Dendritic cell treated with granulocyte-macrophage colony-stimulating factor and Interleukin-4, amounts not matched to agents 40 ng/mL and 50 ng/mL, for 4 days (primary cell): Measurements from ENCODE around the gene VPS39.

ENCODE experiments used
- H3K27ac Mint-ChIP-seq: one replicate; pipeline ENCODE4 v1.8.0; 2022; ENCODE audit warnings: mild to moderate bottlenecking, mixed read lengths
- H3K27me3 Mint-ChIP-seq: one replicate; pipeline ENCODE4 v1.8.0; 2022; ENCODE audit warnings: mild to moderate bottlenecking, mixed read lengths
- H3K36me3 Mint-ChIP-seq: one replicate; pipeline ENCODE4 v1.8.0; 2022; ENCODE audit warnings: low read depth, mixed read lengths
- H3K4me1 Mint-ChIP-seq: one replicate; pipeline ENCODE4 v1.8.0; 2022; ENCODE audit warnings: low read depth, mixed read lengths
- H3K4me3 Mint-ChIP-seq: one replicate; pipeline ENCODE4 v1.8.0; 2022; ENCODE audit warnings: mild to moderate bottlenecking, moderate library complexity, mixed read lengths
- H3K9me3 Mint-ChIP-seq: one replicate; pipeline ENCODE4 v1.8.0; 2022; ENCODE audit warnings: mixed read lengths
- intact Hi-C: fragments of 100-400 bp; cut with micrococcal nuclease; formaldehyde crosslinking; loops from one replicate; pipeline ENCODE4 v1.15.0; 2022

VPS39 gene

GRCh38 chr15:42141795-42142667 is 66.1 kb downstream of the VPS39 start:
- H3K4me1 Mint-ChIP-seq: peaks cover 11% of the 10 kb centered on the region
- H3K9me3 Mint-ChIP-seq: no peaks in the 10 kb centered on the region
- no peak overlapping the region for H3K27ac Mint-ChIP-seq
- H3K36me3 Mint-ChIP-seq: no peaks in the 10 kb centered on the region
- intact Hi-C loops: no loop called here
- no peak overlapping the region for H3K4me3 Mint-ChIP-seq
- peaks cover 27% of the 10 kb centered on the region for H3K27me3 Mint-ChIP-seq

GRCh38 chr15:42141246-42141645 is 66.9 kb downstream of the VPS39 start:
- H3K36me3 Mint-ChIP-seq: no peaks in the 10 kb centered on the region
- no peaks in the 10 kb centered on the region for H3K9me3 Mint-ChIP-seq
- H3K4me3 Mint-ChIP-seq: no peak overlapping the region
- intact Hi-C loops: no loop called here
- H3K4me1 Mint-ChIP-seq: peaks cover 11% of the 10 kb centered on the region
- no peak overlapping the region for H3K27ac Mint-ChIP-seq
- peaks cover 27% of the 10 kb centered on the region for H3K27me3 Mint-ChIP-seq

DNA sequence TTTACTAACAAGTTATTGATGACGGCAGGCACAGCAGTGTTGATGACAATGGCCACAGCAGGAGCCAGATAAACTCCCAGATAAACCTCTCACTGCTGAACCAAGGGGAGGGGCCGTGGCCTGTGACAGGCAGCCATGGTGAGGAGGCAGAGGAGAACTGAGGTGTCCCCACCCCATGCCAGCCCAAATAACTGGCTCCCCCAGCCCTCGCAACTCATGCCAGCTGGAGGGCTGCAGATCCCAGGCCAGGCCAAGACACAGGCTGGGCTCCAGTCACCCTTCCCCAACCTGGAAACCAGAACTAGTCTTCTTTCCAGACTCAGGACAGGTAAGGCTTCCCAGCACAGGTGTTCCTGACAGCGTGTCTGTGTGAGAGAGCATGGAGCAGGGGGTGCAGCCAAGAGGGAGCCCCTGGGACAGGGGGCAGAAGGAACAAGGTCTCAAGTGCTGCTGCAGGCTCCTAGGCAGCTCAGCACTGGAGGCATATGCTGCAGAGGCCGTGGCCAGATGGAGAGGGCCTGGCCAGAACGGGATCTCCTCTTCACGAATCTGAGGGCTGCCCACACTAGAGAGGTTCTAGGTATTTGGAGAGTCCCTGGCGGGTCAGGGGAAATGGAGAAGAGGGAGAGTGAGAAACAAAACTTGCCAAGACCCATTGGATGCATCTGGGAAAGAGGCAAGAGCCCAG is 67.6 kb downstream of the VPS39 start:
- no peaks in the 10 kb centered on the region for H3K36me3 Mint-ChIP-seq
- H3K4me3 Mint-ChIP-seq: no peak overlapping the region
- peaks cover 11% of the 10 kb centered on the region for H3K4me1 Mint-ChIP-seq
- no peak overlapping the region for H3K27ac Mint-ChIP-seq
- H3K27me3 Mint-ChIP-seq: peaks cover 26% of the 10 kb centered on the region
- no peaks in the 10 kb centered on the region for H3K9me3 Mint-ChIP-seq
- intact Hi-C loops: no loop called here

GRCh38 chr15:42139596-42139995 is 68.5 kb downstream of the VPS39 start:
- peaks cover 11% of the 10 kb centered on the region for H3K4me1 Mint-ChIP-seq
- intact Hi-C loops: no loop called here
- H3K4me3 Mint-ChIP-seq: no peak overlapping the region
- no peaks in the 10 kb centered on the region for H3K9me3 Mint-ChIP-seq
- H3K36me3 Mint-ChIP-seq: no peaks in the 10 kb centered on the region
- peaks cover 26% of the 10 kb centered on the region for H3K27me3 Mint-ChIP-seq
- no peak overlapping the region for H3K27ac Mint-ChIP-seq

GRCh38 chr15:42138968-42139386 is 69.1 kb downstream of the VPS39 start:
- Mint-ChIP-seq H3K9me3 (no peaks in the 10 kb centered on the region), H3K27me3 (peaks cover 22% of the 10 kb centered on the region), H3K4me3 (no peak overlapping the region), H3K27ac (no peak overlapping the region), H3K36me3 (no peaks in the 10 kb centered on the region), H3K4me1 (peaks cover 11% of the 10 kb centered on the region)
- intact Hi-C loops: no loop called here

- no peak overlapping the region for H3K4me3 Mint-ChIP-seq
- no peaks in the 10 kb centered on the region for H3K36me3 Mint-ChIP-seq
- no peaks in the 10 kb centered on the region for H3K9me3 Mint-ChIP-seq
- peaks cover 11% of the 10 kb centered on the region for H3K4me1 Mint-ChIP-seq
- intact Hi-C loops: no loop called here
- peaks cover 18% of the 10 kb centered on the region for H3K27me3 Mint-ChIP-seq
- H3K27ac Mint-ChIP-seq: no peak overlapping the region
These were observed 69.7 kb downstream of the VPS39 start for GRCh38 chr15:42138411-42138810.

GRCh38 chr15:42137461-42138261 is 70.4 kb downstream of the VPS39 start:
- no peaks in the 10 kb centered on the region for H3K36me3 Mint-ChIP-seq
- H3K4me1 Mint-ChIP-seq: peaks cover 11% of the 10 kb centered on the region
- H3K4me3 Mint-ChIP-seq: no peak overlapping the region
- H3K9me3 Mint-ChIP-seq: no peaks in the 10 kb centered on the region
- H3K27me3 Mint-ChIP-seq: peaks cover 18% of the 10 kb centered on the region
- no peak overlapping the region for H3K27ac Mint-ChIP-seq
- intact Hi-C loops: loop anchor here (2.0 kb wide), 1 partner anchor 149 kb away; no protein-coding TSS in a partner anchor

DNA sequence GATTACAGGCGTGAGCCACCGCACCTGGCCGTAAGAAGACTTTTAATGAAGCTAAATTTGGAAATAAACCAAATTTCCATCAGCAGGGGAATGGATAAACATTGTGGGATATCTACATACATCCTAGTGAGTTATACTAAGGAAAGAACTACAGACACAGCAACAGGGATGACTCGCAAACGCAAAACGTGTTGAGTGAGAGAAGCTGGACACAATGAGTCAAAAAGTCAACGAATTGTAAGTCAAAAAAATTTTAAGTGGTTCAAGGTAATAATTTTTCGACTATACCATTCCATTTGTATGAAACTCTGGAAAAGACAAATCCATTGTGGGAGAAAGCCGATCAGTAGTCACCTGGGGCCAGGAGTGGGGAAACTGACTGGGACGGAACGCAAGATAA is 71.6 kb downstream of the VPS39 start:
- H3K4me1 Mint-ChIP-seq: peaks cover 11% of the 10 kb centered on the region
- intact Hi-C loops: loop anchor here (2.0 kb wide), 1 partner anchor 148 kb away; no protein-coding TSS in a partner anchor
- no peaks in the 10 kb centered on the region for H3K36me3 Mint-ChIP-seq
- H3K27ac Mint-ChIP-seq: no peak overlapping the region
- no peaks in the 10 kb centered on the region for H3K9me3 Mint-ChIP-seq
- H3K4me3 Mint-ChIP-seq: no peak overlapping the region
- peaks cover 14% of the 10 kb centered on the region for H3K27me3 Mint-ChIP-seq

DNA sequence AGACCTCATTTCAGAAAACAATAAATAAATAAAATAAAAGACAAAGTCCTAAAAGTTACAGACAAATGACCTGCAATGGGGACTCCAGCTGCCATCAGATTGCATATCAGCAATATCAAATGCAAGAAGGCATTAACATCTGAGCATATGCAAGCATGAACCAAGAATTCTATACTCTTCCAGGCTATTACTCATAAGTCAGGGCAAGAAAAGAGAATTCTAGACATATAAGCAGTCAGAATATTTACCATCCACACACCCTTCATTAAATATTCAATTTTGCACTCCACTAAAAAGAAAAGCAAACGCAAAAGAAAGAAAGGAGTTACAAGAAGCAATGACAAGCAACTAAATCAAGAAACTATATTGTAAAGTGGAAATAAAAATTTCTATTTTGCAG is 72.8 kb downstream of the VPS39 start:
- H3K4me1 Mint-ChIP-seq: peaks cover 11% of the 10 kb centered on the region
- no peaks in the 10 kb centered on the region for H3K9me3 Mint-ChIP-seq
- peaks cover 10% of the 10 kb centered on the region for H3K27me3 Mint-ChIP-seq
- no peak overlapping the region for H3K27ac Mint-ChIP-seq
- H3K4me3 Mint-ChIP-seq: no peak overlapping the region
- intact Hi-C loops: no loop called here
- no peaks in the 10 kb centered on the region for H3K36me3 Mint-ChIP-seq

- peaks cover 8% of the 10 kb centered on the region for H3K4me1 Mint-ChIP-seq
- peaks cover 6% of the 10 kb centered on the region for H3K27me3 Mint-ChIP-seq
- H3K36me3 Mint-ChIP-seq: no peaks in the 10 kb centered on the region
- no peak overlapping the region for H3K4me3 Mint-ChIP-seq
- H3K27ac Mint-ChIP-seq: no peak overlapping the region
- H3K9me3 Mint-ChIP-seq: no peaks in the 10 kb centered on the region
- intact Hi-C loops: loop anchor here (1.0 kb wide), 1 partner anchor 68 kb away; no protein-coding TSS in a partner anchor
These were observed 73.4 kb downstream of the VPS39 start for GRCh38 chr15:42134617-42135245.

DNA sequence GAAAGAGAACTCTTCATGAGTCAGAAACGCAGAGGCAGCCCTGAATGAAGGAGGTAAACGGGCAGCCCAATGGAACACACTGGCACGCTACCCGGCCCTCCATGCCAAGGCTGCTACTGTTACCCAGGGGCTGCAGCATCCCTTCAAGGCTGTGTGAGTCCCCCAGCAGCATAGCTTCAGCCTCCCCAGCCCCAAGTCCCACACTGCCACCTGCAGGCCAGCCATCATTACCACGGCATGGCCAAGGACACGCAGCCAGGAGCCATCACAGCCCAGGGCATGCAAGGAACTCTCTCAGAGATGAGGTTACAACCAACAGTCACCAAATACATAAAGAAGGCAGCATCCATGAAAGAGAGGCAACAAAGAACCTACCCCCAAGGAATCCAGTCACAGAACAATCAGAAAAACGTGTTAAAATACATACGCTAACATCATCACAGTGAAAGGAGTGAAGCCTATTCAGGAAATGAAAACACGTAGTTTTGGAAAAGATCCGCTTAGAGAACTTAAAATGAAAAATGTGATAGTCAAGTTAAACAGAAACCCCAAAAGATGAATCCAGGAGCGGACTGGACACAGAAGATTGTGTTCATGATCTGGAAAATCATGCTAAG is 74.1 kb downstream of the VPS39 start:
- intact Hi-C loops: loop anchor here (1.0 kb wide), 1 partner anchor 68 kb away; no protein-coding TSS in a partner anchor
- Mint-ChIP-seq H3K27me3 (no peaks in the 10 kb centered on the region), H3K4me1 (peaks cover 1% of the 10 kb centered on the region)

GRCh38 chr15:42133356-42133755 is 74.7 kb downstream of the VPS39 start:
- Mint-ChIP-seq H3K4me3 (no peak overlapping the region), H3K36me3 (no peaks in the 10 kb centered on the region), H3K4me1 (no peaks in the 10 kb centered on the region), H3K9me3 (no peaks in the 10 kb centered on the region), H3K27ac (no peak overlapping the region), H3K27me3 (no peaks in the 10 kb centered on the region)
- intact Hi-C loops: no loop called here

More for the DNA sequence above, 74.1 kb downstream of the VPS39 start:
- Mint-ChIP-seq H3K36me3 (no peaks in the 10 kb centered on the region), H3K27ac (no peak overlapping the region), H3K9me3 (no peaks in the 10 kb centered on the region), H3K4me3 (no peak overlapping the region)
